Panc1 (cell line): ENCODE measurements around the gene AGBL1. TPM values are rescaled to one million over a fixed set of nuclear protein-coding genes. Genes with fewer than 3 reads are reported as not detected.
A peak's percentile ranks its signal among the peaks of the same experiment; 100 is the strongest.

Source experiments
- ATAC-seq: fragments of 200-7000 bp; cut with Tn5 transposase; 2 replicates; pipeline ENCODE4 v1.9.1; 2020; ENCODE audit warnings: mild to moderate bottlenecking, moderate library complexity
- BruUV-seq: library from RNA; stranded (reverse); fragments of 400-500 nt; replicated peaks from 2 replicates; lab custom pipeline; 2021; lab: Mats Ljungman, UMichigan
- CTCF ChIA-PET: fragments of 300-600 bp; sonication (Branson Sonifier 250); formaldehyde crosslinking; loops from one replicate; lab custom pipeline; 2022; ENCODE audit warnings: antibody characterized with exemption; lab: Charles Lee
- POLR2A ChIA-PET: fragments of 300-600 bp; sonication (Branson Sonifier 250); formaldehyde crosslinking; loops from one replicate; lab custom pipeline; 2022; ENCODE audit warnings: antibody characterized with exemption; lab: Charles Lee
- DNase-seq: peaks from one replicate; pipeline ENCODE4 v3.0.0-alpha.2; 2010; ENCODE audit warnings: low read depth, low spot score
- H3K27ac ChIP-seq: 2 replicates; pipeline ENCODE4 v1.5.1; 2011; ENCODE audit warnings: mild to moderate bottlenecking, low read length, inconsistent platforms
- H3K27me3 ChIP-seq: fragments of 200-500 bp; sonication (Bioruptor generic); 2 replicates; pipeline ENCODE4 v1.6.0; 2014; ENCODE audit warnings: low read length, inconsistent platforms; ENCODE audit not compliant: control insufficient read depth, insufficient read depth
- H3K36me3 ChIP-seq: fragments of 200-500 bp; sonication (Bioruptor generic); 2 replicates; pipeline ENCODE4 v1.5.1; 2014; ENCODE audit warnings: inconsistent platforms, mild to moderate bottlenecking, low read length, moderate library complexity; ENCODE audit not compliant: control insufficient read depth, insufficient read depth
- H3K4me1 ChIP-seq: 2 replicates; pipeline ENCODE4 v1.5.1; 2011; ENCODE audit warnings: inconsistent platforms, mild to moderate bottlenecking, low read length, moderate library complexity; ENCODE audit not compliant: control insufficient read depth, insufficient read depth
- H3K4me3 ChIP-seq, 2 experiments: 2 replicates each; pipeline ENCODE4 v1.5.1; 2011 to 2012; ENCODE audit warnings: low read depth in 2 of 2, low read length in 2 of 2, mild to moderate bottlenecking in 2 of 2, inconsistent platforms in 1 of 2, moderate library complexity in 1 of 2
- H3K9me3 ChIP-seq: fragments of 200-500 bp; sonication (Bioruptor generic); 2 replicates; pipeline ENCODE4 v1.5.1; 2014; ENCODE audit warnings: low read depth, mild to moderate bottlenecking, inconsistent platforms, low read length, moderate library complexity; ENCODE audit not compliant: control insufficient read depth, insufficient read depth
- CTCF ChIP-seq: fragments of 450-650 bp; IDR thresholded peaks from 2 replicates; pipeline ENCODE4 v1.5.1; 2017; ENCODE audit warnings: mild to moderate bottlenecking
- POLR2AphosphoS5 ChIP-seq: IDR thresholded peaks from 2 replicates; pipeline ENCODE4 v1.6.1; 2012; ENCODE audit warnings: mild to moderate bottlenecking, low read depth, low read length, moderate library complexity
- REST ChIP-seq, 2 experiments: IDR thresholded peaks; 2 replicates each; pipeline ENCODE4 v1.6.1; 2011 to 2012; ENCODE audit warnings: low read depth in 2 of 2, control low read depth in 1 of 2, low read length in 1 of 2, mild to moderate bottlenecking in 1 of 2, moderate library complexity in 1 of 2; ENCODE audit not compliant: insufficient read depth in 1 of 2
- SIN3A ChIP-seq: IDR thresholded peaks from 2 replicates; pipeline ENCODE4 v1.6.1; 2012; ENCODE audit warnings: low read depth, mild to moderate bottlenecking, low read length, moderate library complexity, borderline replicate concordance; ENCODE audit not compliant: insufficient read depth
- TCF7L2 ChIP-seq: IDR thresholded peaks from 2 replicates; pipeline ENCODE4 v1.6.1; 2011; ENCODE audit warnings: mild to moderate bottlenecking, low read depth, low read length, inconsistent platforms
- in situ Hi-C: cut with HindIII; loops from 2 replicates; pipeline ENCODE4 v1.10.0; 2016; ENCODE audit warnings: low sequenced_read_pairs, low pct_unique_long_range_greater_than_20kb
- intact Hi-C: fragments of 100-400 bp; cut with micrococcal nuclease; formaldehyde crosslinking; loops from one replicate; pipeline ENCODE4 v1.10.0; 2022; ENCODE audit not compliant: unreplicated experiment
- total RNA-seq: library from RNA; stranded (reverse); gene quantifications from one replicate; pipeline ENCODE4 v1.2.1, GENCODE V29; 2021; ENCODE audit not compliant: unreplicated experiment

AGBL1 gene
- total RNA-seq, 1 experiment from 2014 or later = not detected

- Histone ChIP-seq H3K27ac (no peak overlapping the region), H3K4me1 (no peaks in the 10 kb centered on the region), H3K27me3 (peaks cover 4% of the 10 kb centered on the region; the same call in 1 of the 2 replicates), H3K9me3 (no peaks in the 10 kb centered on the region), H3K4me3 (no peak overlapping the region), H3K36me3 (no peaks in the 10 kb centered on the region)
- TF ChIP-seq TCF7L2 (no peak), POLR2AphosphoS5 (no peak), CTCF (no peak), SIN3A (no peak), REST (IDR thresholded peaks at IDR 0.05; ENCODE audit: insufficient read depth in 1 of 2, low read depth in 2 of 2, low read length in 1 of 2) (no peak)
- in situ Hi-C loops (no loop called here), intact Hi-C loops (no loop called here)
- ChIA-PET CTCF (interaction anchor here (0.6 kb wide), 1 partner anchor 38 kb away, joined by 4 read pairs; no protein-coding TSS in a partner anchor), POLR2A (no interaction called here)
- ATAC-seq (no peak), DNase-seq (no peak)
- BruUV-seq = no TSS peak
Observed at GRCh38 chr15:86042226-86042625, 37.4 kb upstream of the AGBL1 start.

GRCh38 chr15:86044981-86045380 lies 34.7 kb upstream of the AGBL1 start:
- H3K4me3 ChIP-seq = no peak overlapping the region
- H3K27me3 ChIP-seq = 0 out of 2 replicates have a peak, but pooled peaks cover 2% of the 10 kb centered on the region
- no peak for ATAC-seq
- H3K9me3 ChIP-seq = no peaks in the 10 kb centered on the region
- H3K4me1 ChIP-seq = no peaks in the 10 kb centered on the region
- no peak for DNase-seq
- CTCF ChIA-PET = no interaction called here
- TF ChIP-seq POLR2AphosphoS5 (no peak), SIN3A (no peak), CTCF (0 out of 2 replicates have a peak, but pooled peaks have one; percentile 10), TCF7L2 (no peak)
- no peak overlapping the region for H3K27ac ChIP-seq
- no peaks in the 10 kb centered on the region for H3K36me3 ChIP-seq
- BruUV-seq = no TSS peak
- intact Hi-C loops = no loop called here
- in situ Hi-C loops = no loop called here
- POLR2A ChIA-PET = no interaction called here
